Endothelial cell of umbilical vein (primary cell): ENCODE results near the gene PLA2G4B. TPM values are rescaled to one million over a fixed set of nuclear protein-coding genes. Genes with fewer than 3 reads are reported as not detected.

Experiments used
- BruUV-seq: library from RNA; stranded (reverse); fragments of 400-500 nt; replicated peaks from 2 replicates; lab custom pipeline; 2021; lab: Mats Ljungman, UMichigan
- CTCF ChIA-PET: fragments of 300-600, 350-600 bp; sonication (Branson Sonifier 250); formaldehyde crosslinking; loops from one replicate; lab custom pipeline; 2021; ENCODE audit warnings: antibody characterized with exemption, inconsistent platforms; lab: Charles Lee
- POLR2A ChIA-PET: fragments of 300-600, 350-600 bp; sonication (Branson Sonifier 250); formaldehyde crosslinking; loops from one replicate; lab custom pipeline; 2021; ENCODE audit warnings: antibody characterized with exemption, inconsistent platforms; lab: Charles Lee
- DNase-seq: peaks from one replicate; pipeline ENCODE4 v3.0.0-alpha.2; 2011; ENCODE audit warnings: low read depth, low spot score
- FAIRE-seq: peaks from 2 replicates; lab custom pipeline; 2011; peaks lifted over from hg19 to GRCh38; lab: Jason Lieb, UNC
- H2AFZ ChIP-seq: 2 replicates; pipeline ENCODE4 v1.6.0; 2012; ENCODE audit warnings: low read depth, low read length, control low read depth, inconsistent platforms
- H3K27ac ChIP-seq: 2 replicates; pipeline ENCODE4 v1.5.1; 2011; ENCODE audit warnings: low read depth, mild to moderate bottlenecking, control low read depth, low read length, moderate library complexity; ENCODE audit not compliant: insufficient read depth
- H3K27me3 ChIP-seq, 2 experiments: 2 replicates each; pipeline versions ENCODE4 v1.6.0 to v1.6.1; 2011; ENCODE audit warnings: low read length in 2 of 2, mixed read lengths in 1 of 2; ENCODE audit not compliant: control insufficient read depth in 2 of 2, insufficient read depth in 2 of 2
- H3K36me3 ChIP-seq, 2 experiments: 2 replicates in 1 of 2; 3 replicates in 1 of 2; pipeline ENCODE4 v1.5.1; 2011; ENCODE audit warnings: low read length in 2 of 2, mild to moderate bottlenecking in 1 of 2, moderate library complexity in 1 of 2; ENCODE audit not compliant: control insufficient read depth in 2 of 2, insufficient read depth in 2 of 2; ENCODE audit errors: extremely low read depth in 1 of 2
- H3K4me1 ChIP-seq: 3 replicates; pipeline ENCODE4 v1.5.1; 2011; ENCODE audit warnings: mild to moderate bottlenecking, low read length; ENCODE audit not compliant: control insufficient read depth, insufficient read depth; ENCODE audit errors: extremely low read depth
- H3K4me2 ChIP-seq: 2 replicates; pipeline ENCODE4 v1.6.1; 2011; ENCODE audit warnings: low read length, control low read depth, mixed read lengths; ENCODE audit not compliant: insufficient read depth
- H3K4me3 ChIP-seq, 3 experiments: fragments of 200-600 bp in 1 of 3; sonication (generic), shearing (Covaris generic) in 1 of 3; replicated peaks in 1 of 3; 2 replicates each; pipeline ENCODE4 v1.5.1; 2011 to 2016; ENCODE audit warnings: control low read depth in 3 of 3, low read length in 3 of 3, mild to moderate bottlenecking in 2 of 3, inconsistent platforms in 1 of 3, low read depth in 1 of 3, moderate library complexity in 1 of 3; ENCODE audit not compliant: insufficient read depth in 1 of 3
- H3K79me2 ChIP-seq: 2 replicates; pipeline ENCODE4 v1.6.0; 2012; ENCODE audit warnings: low read length, inconsistent platforms; ENCODE audit not compliant: control insufficient read depth, insufficient read depth
- H3K9ac ChIP-seq: replicated peaks from 2 replicates; pipeline ENCODE3; 2011; ENCODE audit warnings: low read length, control low read depth; ENCODE audit not compliant: insufficient read depth; ENCODE audit errors: extremely low read depth
- H3K9me1 ChIP-seq: replicated peaks from 3 replicates; pipeline ENCODE4 v1.6.0; 2011; ENCODE audit warnings: mild to moderate bottlenecking, low read length; ENCODE audit not compliant: control insufficient read depth, insufficient read depth; ENCODE audit errors: extremely low read depth
- H3K9me3 ChIP-seq: replicated peaks from 2 replicates; pipeline ENCODE4 v1.5.1; 2012; ENCODE audit warnings: low read length, inconsistent platforms; ENCODE audit not compliant: control insufficient read depth, insufficient read depth
- H4K20me1 ChIP-seq: replicated peaks from 2 replicates; pipeline ENCODE3; 2011; ENCODE audit warnings: mild to moderate bottlenecking, low read length; ENCODE audit not compliant: control insufficient read depth, insufficient read depth; ENCODE audit errors: extremely low read depth
- CTCF ChIP-seq, 2 donors: IDR thresholded peaks; 1 replicate in 1 of 2; 2 replicates in 1 of 2; pipeline ENCODE4 v1.5.1; 2011; ENCODE audit warnings: low read length in 2 of 2, mild to moderate bottlenecking in 2 of 2, moderate library complexity in 2 of 2, control low read depth in 1 of 2, inconsistent platforms in 1 of 2, low read depth in 1 of 2; ENCODE audit not compliant: insufficient read depth in 1 of 2; ENCODE audit errors: extremely low read depth in 1 of 2
- EZH2 ChIP-seq: IDR thresholded peaks from 2 replicates; pipeline ENCODE4 v1.6.1; 2012; ENCODE audit warnings: borderline replicate concordance, low read depth, mild to moderate bottlenecking, moderate library complexity, low read length, inconsistent platforms; ENCODE audit not compliant: severe bottlenecking
- FOS ChIP-seq: IDR thresholded peaks from 2 replicates; pipeline ENCODE4 v1.6.1; 2011; ENCODE audit warnings: mild to moderate bottlenecking, low read length, moderate library complexity, borderline replicate concordance; ENCODE audit not compliant: insufficient read depth
- GATA2 ChIP-seq: IDR thresholded peaks from 2 replicates; pipeline ENCODE4 v1.7.0; 2011; ENCODE audit warnings: low read depth, mild to moderate bottlenecking, moderate library complexity, mixed read lengths, low read length; ENCODE audit not compliant: insufficient read length, insufficient read depth
- JUN ChIP-seq: IDR thresholded peaks from 2 replicates; pipeline ENCODE4 v1.6.1; 2011; ENCODE audit warnings: borderline replicate concordance, low read depth; ENCODE audit not compliant: insufficient read length, insufficient read depth
- MAX ChIP-seq: IDR thresholded peaks from 2 replicates; pipeline ENCODE4 v1.6.1; 2011; ENCODE audit not compliant: insufficient read depth, insufficient read length
- MYC ChIP-seq: IDR thresholded peaks from one replicate; pipeline ENCODE4 v1.6.1; 2011; ENCODE audit warnings: mild to moderate bottlenecking, low read depth, low read length
- POLR2A ChIP-seq: IDR thresholded peaks from 2 replicates; pipeline ENCODE4 v1.6.1; 2012; ENCODE audit warnings: low read depth, mild to moderate bottlenecking, control low read depth, low read length
- POLR2AphosphoS5 ChIP-seq: IDR thresholded peaks from 2 replicates; pipeline ENCODE4 v1.6.1; 2012; ENCODE audit warnings: low read depth, mild to moderate bottlenecking, control low read depth, low read length, moderate library complexity; ENCODE audit not compliant: insufficient read depth
- dilution Hi-C: fragments of 300-500 bp; cut with MboI; formaldehyde crosslinking; loops from one replicate; pipeline ENCODE4 v1.15.0; 2019; ENCODE audit warnings: low sequenced_read_pairs; ENCODE audit not compliant: extremely low pct_ligation_motif_present
- intact Hi-C: fragments of 100-400 bp; cut with micrococcal nuclease; formaldehyde crosslinking; loops from one replicate; pipeline ENCODE4 v1.10.0; 2022
- polyA plus RNA-seq, 4 experiments: library from polyadenylated mRNA; depleted of rRNA in 3 of 4; stranded (reverse) in 3 of 4; unstranded in 1 of 4; fragments of >200 nt; gene quantifications; 2 replicates each; pipeline versions ENCODE4 v1.2.1 to v1.2.3, GENCODE V29; 2011 to 2012; ENCODE audit warnings: missing spikeins in 1 of 4
- total RNA-seq: library from RNA; stranded (reverse); gene quantifications from 2 replicates; pipeline ENCODE4 v1.2.3, GENCODE V29; 2021

PLA2G4B gene
- total and polyA plus RNA-seq, 2 donors (not counting 3 experiments of a cell fraction or from before 2014, with no cell fraction given) = 4.0 to 7.9 TPM

GRCh38 chr15:41832208-41832607 lies 6.4 kb upstream of the PLA2G4B start:
- TF ChIP-seq MAX (no peak), EZH2 (no peak), CTCF (IDR thresholded peaks at IDR 0.05; ENCODE audit: extremely low read depth in 1 of 2, insufficient read depth in 1 of 2, low read depth in 1 of 2, low read length in 2 of 2) (no peak), POLR2AphosphoS5 (no peak), GATA2 (no peak), JUN (no peak), MYC (no peak), FOS (no peak), POLR2A (no peak)
- CTCF ChIA-PET = interaction anchor here (1.5 to 1.8 kb wide), 3 partner anchors 20 to 73 kb away, joined by 4 to 6 read pairs (median 6); partner anchors contain the start of gene MAPKBP1

More at GRCh38 chr15:41832208-41832607, 6.4 kb upstream of the PLA2G4B start:
- Histone ChIP-seq H3K9ac (no peak overlapping the region), H3K4me2 (no peak overlapping the region), H3K4me3 (no peak overlapping the region), H3K27me3 (no peaks in the 10 kb centered on the region), H3K27ac (no peak overlapping the region), H3K4me1 (peaks cover 10% of the 10 kb centered on the region), H3K9me1 (no peaks in the 10 kb centered on the region), H3K36me3 (peaks cover 0 to 6% of the 10 kb centered on the region in 2 experiments), H3K79me2 (no peaks in the 10 kb centered on the region), H4K20me1 (no peaks in the 10 kb centered on the region), H2AFZ (no peak overlapping the region), H3K9me3 (no peaks in the 10 kb centered on the region)
- FAIRE-seq (no peak), DNase-seq (no peak)
- intact Hi-C loops = no loop called here
- BruUV-seq = no TSS peak
- dilution Hi-C loops = no loop called here
- POLR2A ChIA-PET = no interaction called here
